HT-29 (cell line): ENCODE results near the gene IL27RA. TPM values are rescaled to one million over a fixed set of nuclear protein-coding genes. Genes with fewer than 3 reads are reported as not detected.

ENCODE experiments used
- DNase-seq: peaks from one replicate; pipeline ENCODE4 v3.0.0-alpha.2; 2015; ENCODE audit warnings: low spot score
- total RNA-seq: library from RNA; depleted of rRNA; stranded (reverse); fragments of >200 nt; shearing (Covaris generic); gene quantifications from 2 replicates; pipeline ENCODE4 v1.2.3, GENCODE V29; 2014; rRNA removed

The IL27RA gene
- total RNA-seq = 0.10 TPM in 1 of 2 replicates, not detected in the other

- DNase-seq = peak; percentile 28
Observed at GRCh38 chr19:14031719-14032480, at the start of gene IL27RA. TSS of gene IL27RA (plus strand) at chr19:14031762. CDS start at chr19:14031873, 111 bp downstream.

GRCh38 chr19:13981988-13982501, 49.5 kb upstream of the IL27RA start:
- no peak for DNase-seq

GRCh38 chr19:13982773-13983172, 48.8 kb upstream of the IL27RA start:
- no peak for DNase-seq

GRCh38 chr19:13983213-13983889, 48.2 kb upstream of the IL27RA start:
- DNase-seq = no peak

- no peak for DNase-seq
Observed at GRCh38 chr19:13984186-13984585, 47.4 kb upstream of the IL27RA start.

GRCh38 chr19:13984875-13985741, 46.5 kb upstream of the IL27RA start:
- no peak for DNase-seq

- no peak for DNase-seq
Observed at GRCh38 chr19:13985771-13986347, 45.7 kb upstream of the IL27RA start.

- no peak for DNase-seq
Observed at GRCh38 chr19:13986348-13986904, 45.1 kb upstream of the IL27RA start.

- DNase-seq = no peak
Observed at GRCh38 chr19:13987101-13987890, 44.3 kb upstream of the IL27RA start.

GRCh38 chr19:13989487-13989886, 42.1 kb upstream of the IL27RA start:
- DNase-seq = no peak

- DNase-seq = no peak
Observed at GRCh38 chr19:13990085-13990484, 41.5 kb upstream of the IL27RA start.

- no peak for DNase-seq
Observed at GRCh38 chr19:13992025-13992424, 39.5 kb upstream of the IL27RA start.

GRCh38 chr19:13993590-13994300, 37.8 kb upstream of the IL27RA start:
- DNase-seq = no peak

GRCh38 chr19:13995017-13995728, 36.4 kb upstream of the IL27RA start:
- no peak for DNase-seq

- DNase-seq = no peak
Observed at GRCh38 chr19:13995878-13996765, 35.4 kb upstream of the IL27RA start.

GRCh38 chr19:13996928-13997630, 34.5 kb upstream of the IL27RA start:
- DNase-seq = no peak

- DNase-seq = no peak
Observed at GRCh38 chr19:13997631-13997962, 34.0 kb upstream of the IL27RA start.
